HepG2 (cell line): ENCODE data around the gene SP4. TPM values are rescaled to one million over a fixed set of nuclear protein-coding genes. Genes with fewer than 3 reads are reported as not detected.

Experiments
- ATAC-seq: fragments of 200-7000 bp; cut with Tn5 transposase; 3 replicates; pipeline ENCODE4 v1.9.1; 2020; ENCODE audit warnings: mild to moderate bottlenecking, moderate library complexity
- BruUV-seq: library from RNA; stranded (reverse); fragments of 400-500 nt; replicated peaks from 2 replicates; lab custom pipeline; 2021; lab: Mats Ljungman, UMichigan
- CTCF ChIA-PET: fragments of 300-600 bp; formaldehyde crosslinking; extraction: SDS; loops from one replicate; lab custom pipeline; 2021; ENCODE audit warnings: low total read pairs, inconsistent platforms, low intra/inter-chr PET ratio; lab: Yijun Ruan, JAX
- POLR2A ChIA-PET: fragments of 350-600 bp; sonication (Branson Sonifier 250); formaldehyde crosslinking; loops from one replicate; lab custom pipeline; 2020; ENCODE audit warnings: antibody characterized with exemption, inconsistent platforms; lab: Yijun Ruan, JAX
- DNase-seq: peaks from one replicate; pipeline ENCODE4 v3.0.0-alpha.2; 2015; ENCODE audit warnings: low spot score
- FAIRE-seq: peaks from 3 replicates; lab custom pipeline; 2011; peaks lifted over from hg19 to GRCh38; lab: Jason Lieb, UNC
- H2AFZ ChIP-seq: one replicate; pipeline ENCODE4 v1.6.1; 2011; ENCODE audit warnings: low read length, inconsistent platforms
- H3K27ac ChIP-seq: fragments of 300-600 bp; 3 replicates; pipeline ENCODE4 v1.8.0; 2011; ENCODE audit warnings: mixed run types, mild to moderate bottlenecking, mixed read lengths, low read length, inconsistent platforms; ENCODE audit not compliant: insufficient read depth; ENCODE audit errors: extremely low read length
- H3K27me3 ChIP-seq, 2 experiments: fragments of 200-600 bp in 1 of 2; 2 replicates in 1 of 2; 3 replicates in 1 of 2; pipeline versions ENCODE4 v1.6.0 to v1.8.0; 2011; ENCODE audit warnings: low read length in 2 of 2, mild to moderate bottlenecking in 2 of 2, moderate library complexity in 2 of 2, inconsistent platforms in 1 of 2; ENCODE audit not compliant: insufficient read depth in 2 of 2, control insufficient read depth in 1 of 2
- H3K36me3 ChIP-seq, 2 experiments: fragments of 200-600 bp in 1 of 2; replicated peaks in 1 of 2; 2 replicates in 1 of 2; 3 replicates in 1 of 2; pipeline versions ENCODE4 v1.5.1 to v1.8.0; 2011; ENCODE audit warnings: low read length in 2 of 2, inconsistent platforms in 1 of 2; ENCODE audit not compliant: insufficient read depth in 2 of 2, control insufficient read depth in 1 of 2
- H3K4me1 ChIP-seq: 2 replicates; pipeline ENCODE4 v1.5.1; 2012; ENCODE audit warnings: low read length, inconsistent platforms; ENCODE audit not compliant: insufficient read depth
- H3K4me2 ChIP-seq: 2 replicates; pipeline ENCODE4 v1.6.0; 2011; ENCODE audit warnings: low read depth, low read length, inconsistent platforms
- H3K4me3 ChIP-seq, 3 experiments: fragments of 200-600 bp in 1 of 3; sonication (generic), shearing (Covaris generic) in 1 of 3; replicated peaks in 1 of 3; 2 replicates each; pipeline ENCODE4 v1.5.1; 2011 to 2016; ENCODE audit warnings: low read length in 3 of 3, inconsistent platforms in 2 of 3, low read depth in 2 of 3, mild to moderate bottlenecking in 2 of 3, control low read depth in 1 of 3, mixed read lengths in 1 of 3; ENCODE audit not compliant: insufficient read depth in 1 of 3
- H3K79me2 ChIP-seq: one replicate; pipeline ENCODE4 v1.6.1; 2011; ENCODE audit warnings: low read length, inconsistent platforms; ENCODE audit not compliant: insufficient read depth
- H3K9ac ChIP-seq: 2 replicates; pipeline ENCODE4 v1.6.0; 2011; ENCODE audit warnings: mild to moderate bottlenecking, low read depth, low read length, inconsistent platforms; ENCODE audit not compliant: insufficient read depth
- H3K9me3 ChIP-seq: 2 replicates; pipeline ENCODE4 v1.5.1; 2012; ENCODE audit warnings: mild to moderate bottlenecking, low read length
- H4K20me1 ChIP-seq: 2 replicates; pipeline ENCODE4 v1.6.0; 2011; ENCODE audit warnings: inconsistent platforms, mild to moderate bottlenecking, low read length, moderate library complexity; ENCODE audit not compliant: insufficient read depth
- CEBPG ChIP-seq: IDR thresholded peaks from 2 replicates; pipeline ENCODE4 v1.6.1; 2016
- FOXP1 ChIP-seq, 2 experiments: fragments of 450-650 bp in 1 of 2; IDR thresholded peaks; 2 replicates each; pipeline ENCODE4 v1.6.1; 2017 to 2018; ENCODE audit warnings: antibody characterized with exemption in 1 of 2
- PHF21A ChIP-seq: sonication (generic); formaldehyde crosslinking; IDR thresholded peaks from 2 replicates; pipeline ENCODE4 v1.5.0; 2020; ENCODE audit warnings: mild to moderate bottlenecking, missing genetic modification reagents
- SAFB2 ChIP-seq: sonication (generic); formaldehyde crosslinking; IDR thresholded peaks from 2 replicates; pipeline ENCODE4 v1.5.1; 2020; ENCODE audit warnings: missing genetic modification reagents, low read depth, mild to moderate bottlenecking, borderline replicate concordance
- ZNF143 ChIP-seq: sonication (generic); formaldehyde crosslinking; IDR thresholded peaks from 2 replicates; pipeline ENCODE4 v1.4.0; 2020; ENCODE audit warnings: missing genetic modification reagents
- ZNF160 ChIP-seq: sonication (generic); formaldehyde crosslinking; IDR thresholded peaks from 2 replicates; pipeline ENCODE4 v1.8.0; 2022; ENCODE audit warnings: mild to moderate bottlenecking, inconsistent platforms, missing genetic modification reagents
- ZNF264 ChIP-seq: sonication (generic); formaldehyde crosslinking; IDR thresholded peaks from 2 replicates; pipeline ENCODE4 v1.4.0; 2020; ENCODE audit warnings: missing genetic modification reagents
- ZNF30 ChIP-seq: sonication (generic); formaldehyde crosslinking; IDR thresholded peaks from 2 replicates; pipeline ENCODE4 v1.5.0; 2020; ENCODE audit warnings: mild to moderate bottlenecking, missing genetic modification reagents
- ZNF652 ChIP-seq: IDR thresholded peaks from 2 replicates; pipeline ENCODE4 v1.6.1; 2016; ENCODE audit warnings: low read depth, borderline replicate concordance
- ZSCAN21 ChIP-seq: sonication (generic); formaldehyde crosslinking; IDR thresholded peaks from 2 replicates; pipeline ENCODE4 v1.8.0; 2022; ENCODE audit warnings: mild to moderate bottlenecking, missing genetic modification reagents, moderate library complexity, borderline replicate concordance
- WGBS: methylation state at CpG from one replicate; pipeline ENCODE4 v1.1.6; 2017; ENCODE audit warnings: low lambda C conversion rate; 5-methylcytosine and 5-hydroxymethylcytosine counted together
- in situ Hi-C: cut with HindIII; loops from 2 replicates; pipeline ENCODE4 v1.10.0; 2017; ENCODE audit warnings: low pct_unique_long_range_greater_than_20kb; ENCODE audit not compliant: extremely low pct_ligation_motif_present
- intact Hi-C: fragments of 100-400 bp; cut with micrococcal nuclease; formaldehyde crosslinking; loops from one replicate; pipeline ENCODE4 v1.10.0; 2022; ENCODE audit not compliant: unreplicated experiment
- polyA plus RNA-seq, 8 experiments: library from polyadenylated mRNA; depleted of rRNA in 3 of 8; stranded (reverse) in 7 of 8; unstranded in 1 of 8; fragments of >200 nt; fragmentation: Illumina TruSeq in 4 of 8; extraction: Trizol in 4 of 8; gene quantifications; 2 replicates each; pipeline versions ENCODE4 v1.2.1 to v1.2.3, GENCODE V29; 2011 to 2016; ENCODE audit warnings: low read depth in 4 of 8, missing spikeins in 1 of 8, mixed read lengths in 1 of 8; ENCODE audit not compliant: insufficient read depth in 1 of 8
- total RNA-seq, 5 experiments: library from RNA; depleted of rRNA; stranded (reverse); fragments of >200 nt; fragmentation: Illumina TruSeq; extraction: Trizol; gene quantifications; 2 replicates each; pipeline ENCODE4 v1.2.3, GENCODE V29; 2016; ENCODE audit warnings: low read depth in 1 of 5
- TF ChIP-seq, protein P1 (sequence below): sonication (generic); formaldehyde crosslinking; IDR thresholded peaks from 2 replicates; pipeline ENCODE4 v1.5.0; 2020; ENCODE audit warnings: missing genetic modification reagents
- TF ChIP-seq, protein P2 (sequence below): IDR thresholded peaks from 2 replicates; pipeline ENCODE4 v1.6.1; 2016; ENCODE audit warnings: missing compliant biosample characterization, missing genetic modification reagents, borderline replicate concordance
- TF ChIP-seq, protein P3 (sequence below): sonication (generic); formaldehyde crosslinking; IDR thresholded peaks from 2 replicates; pipeline ENCODE4 v1.4.0; 2020; ENCODE audit warnings: missing genetic modification reagents, borderline replicate concordance
- TF ChIP-seq, protein P4 (sequence below): sonication (generic); formaldehyde crosslinking; IDR thresholded peaks from 2 replicates; pipeline ENCODE4 v1.9.0; 2022; ENCODE audit warnings: missing genetic modification reagents, mild to moderate bottlenecking, borderline replicate concordance
- TF ChIP-seq, protein P5 (sequence below): sonication (generic); formaldehyde crosslinking; IDR thresholded peaks from 2 replicates; pipeline ENCODE4 v1.4.0; 2020; ENCODE audit warnings: missing genetic modification reagents
- TF ChIP-seq, protein P6 (sequence below): sonication (generic); formaldehyde crosslinking; IDR thresholded peaks from 2 replicates; pipeline ENCODE4 v1.4.0; 2020; ENCODE audit warnings: missing genetic modification reagents, mild to moderate bottlenecking, borderline replicate concordance

The SP4 gene
- total and polyA plus RNA-seq, 2 of the 13 experiments (the other 11 are each of a cell fraction or from before 2014, with no cell fraction given), result 2.7 to 4.8 TPM

DNA sequence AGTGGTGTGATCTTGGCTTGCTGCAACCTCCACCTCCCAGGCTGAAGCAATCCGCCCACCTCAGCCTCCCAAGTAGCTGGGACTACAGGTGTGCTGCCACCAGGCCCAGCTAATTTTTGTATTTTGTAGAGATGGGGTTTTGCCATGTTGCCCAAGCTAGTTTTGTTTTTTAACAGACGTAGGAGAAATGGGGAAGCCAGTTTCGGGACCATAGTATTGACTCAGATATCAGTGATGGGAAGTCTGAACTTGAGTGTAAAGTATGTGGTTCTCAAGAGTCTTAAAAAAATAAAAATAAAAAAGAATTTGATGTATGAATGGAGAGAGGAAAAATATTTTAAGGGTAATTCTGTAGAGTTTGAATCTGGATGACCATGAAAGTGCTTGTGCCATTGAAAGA is 34.2 kb downstream of the SP4 start:
- FAIRE-seq, result no peak
- no TSS peak for BruUV-seq
- TF ChIP-seq FOXP1 (IDR thresholded peaks at IDR 0.05) (no peak), FOXP1 (CRISPR knock-in tag; IDR thresholded peaks at IDR 0.05) (no peak), CEBPG (CRISPR knock-in tag) (no peak), PHF21A (CRISPR knock-in tag) (no peak), ZNF264 (no peak), ZNF143 (CRISPR knock-in tag) (no peak), SAFB2 (CRISPR knock-in tag) (no peak), ZNF30 (no peak), ZNF160 (CRISPR knock-in tag) (no peak), ZNF652 (no peak), ZSCAN21 (CRISPR knock-in tag) (no peak)
- TF ChIP-seq, protein P1, sequence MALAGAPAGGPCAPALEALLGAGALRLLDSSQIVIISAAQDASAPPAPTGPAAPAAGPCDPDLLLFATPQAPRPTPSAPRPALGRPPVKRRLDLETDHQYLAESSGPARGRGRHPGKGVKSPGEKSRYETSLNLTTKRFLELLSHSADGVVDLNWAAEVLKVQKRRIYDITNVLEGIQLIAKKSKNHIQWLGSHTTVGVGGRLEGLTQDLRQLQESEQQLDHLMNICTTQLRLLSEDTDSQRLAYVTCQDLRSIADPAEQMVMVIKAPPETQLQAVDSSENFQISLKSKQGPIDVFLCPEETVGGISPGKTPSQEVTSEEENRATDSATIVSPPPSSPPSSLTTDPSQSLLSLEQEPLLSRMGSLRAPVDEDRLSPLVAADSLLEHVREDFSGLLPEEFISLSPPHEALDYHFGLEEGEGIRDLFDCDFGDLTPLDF (CRISPR knock-in tag), result no peak
- TF ChIP-seq, protein P2, sequence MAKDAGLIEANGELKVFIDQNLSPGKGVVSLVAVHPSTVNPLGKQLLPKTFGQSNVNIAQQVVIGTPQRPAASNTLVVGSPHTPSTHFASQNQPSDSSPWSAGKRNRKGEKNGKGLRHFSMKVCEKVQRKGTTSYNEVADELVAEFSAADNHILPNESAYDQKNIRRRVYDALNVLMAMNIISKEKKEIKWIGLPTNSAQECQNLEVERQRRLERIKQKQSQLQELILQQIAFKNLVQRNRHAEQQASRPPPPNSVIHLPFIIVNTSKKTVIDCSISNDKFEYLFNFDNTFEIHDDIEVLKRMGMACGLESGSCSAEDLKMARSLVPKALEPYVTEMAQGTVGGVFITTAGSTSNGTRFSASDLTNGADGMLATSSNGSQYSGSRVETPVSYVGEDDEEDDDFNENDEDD (CRISPR knock-in tag), result no peak
- TF ChIP-seq, protein P3, sequence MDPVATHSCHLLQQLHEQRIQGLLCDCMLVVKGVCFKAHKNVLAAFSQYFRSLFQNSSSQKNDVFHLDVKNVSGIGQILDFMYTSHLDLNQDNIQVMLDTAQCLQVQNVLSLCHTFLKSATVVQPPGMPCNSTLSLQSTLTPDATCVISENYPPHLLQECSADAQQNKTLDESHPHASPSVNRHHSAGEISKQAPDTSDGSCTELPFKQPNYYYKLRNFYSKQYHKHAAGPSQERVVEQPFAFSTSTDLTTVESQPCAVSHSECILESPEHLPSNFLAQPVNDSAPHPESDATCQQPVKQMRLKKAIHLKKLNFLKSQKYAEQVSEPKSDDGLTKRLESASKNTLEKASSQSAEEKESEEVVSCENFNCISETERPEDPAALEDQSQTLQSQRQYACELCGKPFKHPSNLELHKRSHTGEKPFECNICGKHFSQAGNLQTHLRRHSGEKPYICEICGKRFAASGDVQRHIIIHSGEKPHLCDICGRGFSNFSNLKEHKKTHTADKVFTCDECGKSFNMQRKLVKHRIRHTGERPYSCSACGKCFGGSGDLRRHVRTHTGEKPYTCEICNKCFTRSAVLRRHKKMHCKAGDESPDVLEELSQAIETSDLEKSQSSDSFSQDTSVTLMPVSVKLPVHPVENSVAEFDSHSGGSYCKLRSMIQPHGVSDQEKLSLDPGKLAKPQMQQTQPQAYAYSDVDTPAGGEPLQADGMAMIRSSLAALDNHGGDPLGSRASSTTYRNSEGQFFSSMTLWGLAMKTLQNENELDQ (CRISPR knock-in tag), result no peak
- TF ChIP-seq, protein P4, sequence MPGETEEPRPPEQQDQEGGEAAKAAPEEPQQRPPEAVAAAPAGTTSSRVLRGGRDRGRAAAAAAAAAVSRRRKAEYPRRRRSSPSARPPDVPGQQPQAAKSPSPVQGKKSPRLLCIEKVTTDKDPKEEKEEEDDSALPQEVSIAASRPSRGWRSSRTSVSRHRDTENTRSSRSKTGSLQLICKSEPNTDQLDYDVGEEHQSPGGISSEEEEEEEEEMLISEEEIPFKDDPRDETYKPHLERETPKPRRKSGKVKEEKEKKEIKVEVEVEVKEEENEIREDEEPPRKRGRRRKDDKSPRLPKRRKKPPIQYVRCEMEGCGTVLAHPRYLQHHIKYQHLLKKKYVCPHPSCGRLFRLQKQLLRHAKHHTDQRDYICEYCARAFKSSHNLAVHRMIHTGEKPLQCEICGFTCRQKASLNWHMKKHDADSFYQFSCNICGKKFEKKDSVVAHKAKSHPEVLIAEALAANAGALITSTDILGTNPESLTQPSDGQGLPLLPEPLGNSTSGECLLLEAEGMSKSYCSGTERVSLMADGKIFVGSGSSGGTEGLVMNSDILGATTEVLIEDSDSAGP (CRISPR knock-in tag), result no peak
- TF ChIP-seq, protein P5, sequence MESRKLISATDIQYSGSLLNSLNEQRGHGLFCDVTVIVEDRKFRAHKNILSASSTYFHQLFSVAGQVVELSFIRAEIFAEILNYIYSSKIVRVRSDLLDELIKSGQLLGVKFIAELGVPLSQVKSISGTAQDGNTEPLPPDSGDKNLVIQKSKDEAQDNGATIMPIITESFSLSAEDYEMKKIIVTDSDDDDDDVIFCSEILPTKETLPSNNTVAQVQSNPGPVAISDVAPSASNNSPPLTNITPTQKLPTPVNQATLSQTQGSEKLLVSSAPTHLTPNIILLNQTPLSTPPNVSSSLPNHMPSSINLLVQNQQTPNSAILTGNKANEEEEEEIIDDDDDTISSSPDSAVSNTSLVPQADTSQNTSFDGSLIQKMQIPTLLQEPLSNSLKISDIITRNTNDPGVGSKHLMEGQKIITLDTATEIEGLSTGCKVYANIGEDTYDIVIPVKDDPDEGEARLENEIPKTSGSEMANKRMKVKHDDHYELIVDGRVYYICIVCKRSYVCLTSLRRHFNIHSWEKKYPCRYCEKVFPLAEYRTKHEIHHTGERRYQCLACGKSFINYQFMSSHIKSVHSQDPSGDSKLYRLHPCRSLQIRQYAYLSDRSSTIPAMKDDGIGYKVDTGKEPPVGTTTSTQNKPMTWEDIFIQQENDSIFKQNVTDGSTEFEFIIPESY (CRISPR knock-in tag), result no peak
- TF ChIP-seq, protein P6, sequence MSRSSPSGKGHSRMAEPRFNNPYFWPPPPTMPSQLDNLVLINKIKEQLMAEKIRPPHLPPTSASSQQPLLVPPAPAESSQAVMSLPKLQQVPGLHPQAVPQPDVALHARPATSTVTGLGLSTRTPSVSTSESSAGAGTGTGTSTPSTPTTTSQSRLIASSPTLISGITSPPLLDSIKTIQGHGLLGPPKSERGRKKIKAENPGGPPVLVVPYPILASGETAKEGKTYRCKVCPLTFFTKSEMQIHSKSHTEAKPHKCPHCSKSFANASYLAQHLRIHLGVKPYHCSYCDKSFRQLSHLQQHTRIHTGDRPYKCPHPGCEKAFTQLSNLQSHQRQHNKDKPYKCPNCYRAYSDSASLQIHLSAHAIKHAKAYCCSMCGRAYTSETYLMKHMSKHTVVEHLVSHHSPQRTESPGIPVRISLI (CRISPR knock-in tag), result no peak

More for the DNA sequence above, 34.2 kb downstream of the SP4 start:
- ChIA-PET POLR2A (no interaction called here), CTCF (no interaction called here)
- H2AFZ ChIP-seq, result no peak overlapping the region
- H3K27ac ChIP-seq, result no peak overlapping the region
- no peaks in the 10 kb centered on the region for H3K27me3 ChIP-seq
- no peaks in the 10 kb centered on the region for H3K36me3 ChIP-seq
- no peak for DNase-seq
- no peaks in the 10 kb centered on the region for H3K9me3 ChIP-seq
- 97% methylated on average over 3 of the region's 3 CpGs for WGBS
- no peak overlapping the region for H3K9ac ChIP-seq
- no peak for ATAC-seq
- H4K20me1 ChIP-seq, result no peaks in the 10 kb centered on the region
- intact Hi-C loops (no loop called here), in situ Hi-C loops (no loop called here)
- no peaks in the 10 kb centered on the region for H3K79me2 ChIP-seq
- H3K4me3 ChIP-seq, result no peak overlapping the region
- no peak overlapping the region for H3K4me2 ChIP-seq
- H3K4me1 ChIP-seq, result no peaks in the 10 kb centered on the region
